Keratinocyte (primary cell): ENCODE measurements around the gene MAS1L. TPM values are rescaled to one million over a fixed set of nuclear protein-coding genes. Genes with fewer than 3 reads are reported as not detected.

Source experiments
- DNase-seq: peaks from one replicate; pipeline ENCODE4 v3.0.0-alpha.2; 2011; ENCODE audit warnings: low read depth, missing footprints, low spot score
- FAIRE-seq: peaks from 2 replicates; lab custom pipeline; 2011; peaks lifted over from hg19 to GRCh38; lab: Jason Lieb, UNC
- H2AFZ ChIP-seq: 2 replicates; pipeline ENCODE4 v1.6.0; 2012; ENCODE audit warnings: low read length, control low read depth, inconsistent platforms; ENCODE audit not compliant: control insufficient read depth
- H3K27ac ChIP-seq: 2 replicates; pipeline ENCODE4 v1.5.1; 2011; ENCODE audit warnings: low read length; ENCODE audit not compliant: control insufficient read depth, insufficient read depth
- H3K27me3 ChIP-seq: 3 replicates; pipeline ENCODE4 v1.6.0; 2011; ENCODE audit warnings: low read length; ENCODE audit not compliant: control insufficient read depth, insufficient read depth; ENCODE audit errors: extremely low read depth
- H3K36me3 ChIP-seq, 2 experiments: 2 replicates in 1 of 2; 3 replicates in 1 of 2; pipeline ENCODE4 v1.5.1; 2011; ENCODE audit warnings: low read length in 2 of 2, mild to moderate bottlenecking in 1 of 2; ENCODE audit not compliant: control insufficient read depth in 2 of 2, insufficient read depth in 2 of 2; ENCODE audit errors: extremely low read depth in 1 of 2
- H3K4me1 ChIP-seq: 3 replicates; pipeline ENCODE4 v1.5.1; 2011; ENCODE audit warnings: low read length; ENCODE audit not compliant: control insufficient read depth, insufficient read depth; ENCODE audit errors: extremely low read depth
- H3K4me2 ChIP-seq: 3 replicates; pipeline ENCODE4 v1.6.0; 2011; ENCODE audit warnings: low read depth, low read length; ENCODE audit not compliant: control insufficient read depth, insufficient read depth; ENCODE audit errors: extremely low read depth
- H3K4me3 ChIP-seq, 3 experiments: fragments of 200-600 bp in 1 of 3; sonication (generic) in 1 of 3; 2 replicates in 2 of 3; 3 replicates in 1 of 3; pipeline ENCODE4 v1.5.1; 2011 to 2016; ENCODE audit warnings: low read length in 3 of 3, mild to moderate bottlenecking in 3 of 3, control low read depth in 2 of 3, inconsistent platforms in 1 of 3, low read depth in 1 of 3, mixed read lengths in 1 of 3, mixed run types in 1 of 3, moderate library complexity in 1 of 3; ENCODE audit not compliant: control insufficient read depth in 2 of 3, insufficient read depth in 2 of 3; ENCODE audit errors: extremely low read depth in 1 of 3
- H3K79me2 ChIP-seq: 2 replicates; pipeline ENCODE4 v1.6.0; 2012; ENCODE audit warnings: low read length; ENCODE audit not compliant: control insufficient read depth, insufficient read depth
- H3K9ac ChIP-seq: 3 replicates; pipeline ENCODE4 v1.6.0; 2011; ENCODE audit warnings: low read length; ENCODE audit not compliant: control insufficient read depth, insufficient read depth; ENCODE audit errors: extremely low read depth
- H3K9me1 ChIP-seq: 3 replicates; pipeline ENCODE4 v1.6.0; 2011; ENCODE audit warnings: low read length; ENCODE audit not compliant: control insufficient read depth, insufficient read depth; ENCODE audit errors: extremely low read depth
- H3K9me3 ChIP-seq: 2 replicates; pipeline ENCODE4 v1.5.1; 2012; ENCODE audit warnings: low read depth, low read length; ENCODE audit not compliant: control insufficient read depth
- H4K20me1 ChIP-seq: 3 replicates; pipeline ENCODE4 v1.6.0; 2011; ENCODE audit warnings: low read length; ENCODE audit not compliant: control insufficient read depth, insufficient read depth; ENCODE audit errors: extremely low read depth
- EZH2 ChIP-seq: IDR thresholded peaks from one replicate; pipeline ENCODE4 v1.6.1; 2012; ENCODE audit warnings: inconsistent platforms, mild to moderate bottlenecking, low read length, moderate library complexity
- dilution Hi-C: fragments of 300-500 bp; cut with MboI; formaldehyde crosslinking; loops from one replicate; pipeline ENCODE4 v1.7.0; 2020; ENCODE audit warnings: low sequenced_read_pairs; ENCODE audit not compliant: extremely low pct_ligation_motif_present
- polyA plus RNA-seq, 5 experiments: library from polyadenylated mRNA; depleted of rRNA in 3 of 5; stranded (reverse) in 3 of 5; stranded (forward) in 1 of 5; unstranded in 1 of 5; fragments of >200 nt; gene quantifications; 1 replicate in 1 of 5; 2 replicates in 3 of 5; 3 replicates in 1 of 5; pipeline versions ENCODE4 v1.2.1 to v1.2.3, GENCODE V29; 2011 to 2012; ENCODE audit warnings: missing spikeins in 2 of 5, low read depth in 1 of 5, low replicate concordance in 1 of 5
- TF ChIP-seq, protein P1 (sequence below), 3 experiments: IDR thresholded peaks in 1 of 3; conservative IDR thresholded peaks in 1 of 3; optimal IDR thresholded peaks in 1 of 3; 2 replicates in 2 of 3; 3 replicates in 1 of 3; pipeline versions ENCODE3 to v1.5.1; 2011; ENCODE audit warnings: low read length in 3 of 3, mild to moderate bottlenecking in 3 of 3, moderate library complexity in 2 of 3, control low read depth in 1 of 3, inconsistent platforms in 1 of 3; ENCODE audit not compliant: insufficient read depth in 2 of 3; ENCODE audit errors: extremely low read depth in 1 of 3

Gene MAS1L
- polyA plus RNA-seq, 1 donor (not counting 4 experiments of a cell fraction or from before 2014, with no cell fraction given), result not detected

- no peak for DNase-seq
- Histone ChIP-seq H3K4me1 (peaks cover 4% of the 10 kb centered on the region), H3K9me3 (no peaks in the 10 kb centered on the region), H3K27ac (no peak overlapping the region), H2AFZ (no peak overlapping the region), H3K27me3 (peaks cover 4% of the 10 kb centered on the region), H3K36me3 (no peaks in the 10 kb centered on the region), H3K4me3 (no peak overlapping the region), H3K9me1 (no peaks in the 10 kb centered on the region), H4K20me1 (no peaks in the 10 kb centered on the region), H3K79me2 (no peaks in the 10 kb centered on the region), H3K4me2 (no peak overlapping the region), H3K9ac (no peak overlapping the region)
- no peak for FAIRE-seq
- dilution Hi-C loops, result no loop called here
- TF ChIP-seq EZH2, result no peak
- TF ChIP-seq, protein P1, sequence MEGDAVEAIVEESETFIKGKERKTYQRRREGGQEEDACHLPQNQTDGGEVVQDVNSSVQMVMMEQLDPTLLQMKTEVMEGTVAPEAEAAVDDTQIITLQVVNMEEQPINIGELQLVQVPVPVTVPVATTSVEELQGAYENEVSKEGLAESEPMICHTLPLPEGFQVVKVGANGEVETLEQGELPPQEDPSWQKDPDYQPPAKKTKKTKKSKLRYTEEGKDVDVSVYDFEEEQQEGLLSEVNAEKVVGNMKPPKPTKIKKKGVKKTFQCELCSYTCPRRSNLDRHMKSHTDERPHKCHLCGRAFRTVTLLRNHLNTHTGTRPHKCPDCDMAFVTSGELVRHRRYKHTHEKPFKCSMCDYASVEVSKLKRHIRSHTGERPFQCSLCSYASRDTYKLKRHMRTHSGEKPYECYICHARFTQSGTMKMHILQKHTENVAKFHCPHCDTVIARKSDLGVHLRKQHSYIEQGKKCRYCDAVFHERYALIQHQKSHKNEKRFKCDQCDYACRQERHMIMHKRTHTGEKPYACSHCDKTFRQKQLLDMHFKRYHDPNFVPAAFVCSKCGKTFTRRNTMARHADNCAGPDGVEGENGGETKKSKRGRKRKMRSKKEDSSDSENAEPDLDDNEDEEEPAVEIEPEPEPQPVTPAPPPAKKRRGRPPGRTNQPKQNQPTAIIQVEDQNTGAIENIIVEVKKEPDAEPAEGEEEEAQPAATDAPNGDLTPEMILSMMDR (optimal IDR thresholded peaks at IDR 0.05 in 1 of 3, IDR thresholded peaks at IDR 0.05 in 1 of 3, conservative IDR thresholded peaks at IDR 0.05 in 1 of 3; ENCODE audit: extremely low read depth in 1 of 3, insufficient read depth in 2 of 3, low read length in 3 of 3), result no peak
These were observed 26.5 kb downstream of the MAS1L start for GRCh38 chr6:29461021-29461814.

DNA sequence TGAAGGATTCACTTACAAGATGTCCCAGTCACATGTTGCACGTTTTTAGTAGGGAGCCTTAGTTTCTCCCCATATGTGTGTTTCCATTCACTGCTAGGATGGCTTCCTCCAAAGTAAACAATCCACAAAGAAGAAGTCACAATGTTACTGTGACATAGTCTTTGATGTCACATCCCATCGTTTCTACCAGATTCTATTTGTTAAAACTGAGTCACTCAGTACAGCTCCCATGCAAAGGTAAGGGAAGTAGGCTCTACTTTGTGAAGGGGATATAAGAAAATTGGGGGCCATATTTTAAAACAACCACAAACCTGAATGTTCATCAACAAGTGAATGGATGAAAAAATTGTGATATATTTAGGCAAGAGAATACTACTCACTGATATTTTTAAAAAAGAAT is 30.8 kb downstream of the MAS1L start, which contains the start of the genes OR11A1 and OR2H1:
Gene OR11A1 (minus strand): TSS at position 101 of the 400 bp plus-strand sequence. CDS start 29,430 bp downstream, outside the sequence.
Gene OR2H1 (plus strand): TSS at position 185 of the 400 bp plus-strand sequence. CDS start 4,615 bp downstream, outside the sequence.
- Histone ChIP-seq H3K9ac (no peak within 1 kb of the TSS), H2AFZ (no peak within 1 kb of the TSS), H3K79me2 (no peaks in the 10 kb centered on the region), H3K36me3 (no peaks in the 10 kb centered on the region), H4K20me1 (no peaks in the 10 kb centered on the region), H3K9me3 (no peaks in the 10 kb centered on the region), H3K9me1 (no peaks in the 10 kb centered on the region), H3K4me2 (no peak within 1 kb of the TSS), H3K4me1 (no peaks in the 10 kb centered on the region), H3K4me3 (no peak within 1 kb of the TSS), H3K27ac (no peak within 1 kb of the TSS), H3K27me3 (peaks cover 4% of the 10 kb centered on the region)
- TF ChIP-seq, protein P1 (optimal IDR thresholded peaks at IDR 0.05 in 1 of 3, IDR thresholded peaks at IDR 0.05 in 1 of 3, conservative IDR thresholded peaks at IDR 0.05 in 1 of 3; ENCODE audit: extremely low read depth in 1 of 3, insufficient read depth in 2 of 3, low read length in 3 of 3), result no peak
- TF ChIP-seq EZH2, result no peak
- dilution Hi-C loops, result no loop called here
- DNase-seq, result no peak
- FAIRE-seq, result no peak
